Loucy (cell line): ENCODE measurements around the gene SECISBP2.

Source experiments
- H2AFZ ChIP-seq: fragments of 200-600 bp; sonication (generic); 2 replicates; pipeline ENCODE4 v1.6.0; 2016; ENCODE audit warnings: antibody characterized with exemption, mild to moderate bottlenecking, low read length, moderate library complexity
- H3F3A ChIP-seq: fragments of 200-600 bp; 2 replicates; pipeline ENCODE4 v1.6.0; 2016; ENCODE audit warnings: antibody characterized with exemption, low read depth, mild to moderate bottlenecking
- H3K27me3 ChIP-seq: fragments of 200-600 bp; sonication (generic); 2 replicates; pipeline ENCODE4 v1.6.1; 2014; ENCODE audit warnings: low read length, mild to moderate bottlenecking; ENCODE audit not compliant: insufficient read depth, poor library complexity, severe bottlenecking
- H3K36me3 ChIP-seq: fragments of 200-600 bp; sonication (generic); 2 replicates; pipeline ENCODE4 v1.6.1; 2016; ENCODE audit warnings: low read length; ENCODE audit not compliant: insufficient read depth
- H3K4me1 ChIP-seq: fragments of 200-600 bp; sonication (generic); 2 replicates; pipeline ENCODE4 v1.5.1; 2014; ENCODE audit warnings: low read length, mild to moderate bottlenecking; ENCODE audit not compliant: insufficient read depth, poor library complexity, severe bottlenecking
- H3K4me2 ChIP-seq: fragments of 200-600 bp; sonication (generic); 2 replicates; pipeline ENCODE4 v1.6.0; 2014; ENCODE audit warnings: antibody characterized with exemption, low read length, low read depth, mild to moderate bottlenecking; ENCODE audit not compliant: poor library complexity, severe bottlenecking
- H3K4me3 ChIP-seq: fragments of 200-600 bp; sonication (generic); 2 replicates; pipeline ENCODE4 v1.5.1; 2014; ENCODE audit warnings: low read length, mild to moderate bottlenecking, mixed read lengths; ENCODE audit not compliant: poor library complexity, severe bottlenecking
- H3K79me2 ChIP-seq: fragments of 200-600 bp; sonication (generic); 2 replicates; pipeline ENCODE4 v1.6.1; 2014; ENCODE audit warnings: low read length; ENCODE audit not compliant: insufficient read depth
- H3K9ac ChIP-seq: fragments of 200-600 bp; sonication (generic); 2 replicates; pipeline ENCODE4 v1.6.0; 2014; ENCODE audit warnings: mild to moderate bottlenecking, low read depth, low read length, moderate library complexity; ENCODE audit not compliant: poor library complexity, severe bottlenecking
- H3K9me2 ChIP-seq: fragments of 200-600 bp; sonication (generic); replicated peaks from 2 replicates; pipeline ENCODE4 v1.6.1; 2016; ENCODE audit warnings: low read depth, low read length, mixed read lengths
- H3K9me3 ChIP-seq: fragments of 200-600 bp; sonication (generic); 2 replicates; pipeline ENCODE4 v1.6.1; 2014; ENCODE audit warnings: mild to moderate bottlenecking, antibody characterized with exemption, low read length, low read depth; ENCODE audit not compliant: insufficient read depth
- H4K20me1 ChIP-seq: fragments of 200-600 bp; sonication (generic); 2 replicates; pipeline ENCODE4 v1.6.0; 2014; ENCODE audit warnings: antibody characterized with exemption, low read length, mild to moderate bottlenecking; ENCODE audit not compliant: insufficient read depth, poor library complexity, severe bottlenecking
- EZH2phosphoT487 ChIP-seq: fragments of 200-600 bp; IDR thresholded peaks from 2 replicates; pipeline ENCODE4 v1.6.1; 2018; ENCODE audit warnings: antibody characterized with exemption, mild to moderate bottlenecking, moderate library complexity, borderline replicate concordance
- TF ChIP-seq, protein P1 (sequence below): fragments of 200-600 bp; sonication (generic); conservative IDR thresholded peaks from 2 replicates; pipeline ENCODE4 v1.5.1; 2014; ENCODE audit warnings: mild to moderate bottlenecking, antibody characterized with exemption, low read length

SECISBP2 gene

DNA sequence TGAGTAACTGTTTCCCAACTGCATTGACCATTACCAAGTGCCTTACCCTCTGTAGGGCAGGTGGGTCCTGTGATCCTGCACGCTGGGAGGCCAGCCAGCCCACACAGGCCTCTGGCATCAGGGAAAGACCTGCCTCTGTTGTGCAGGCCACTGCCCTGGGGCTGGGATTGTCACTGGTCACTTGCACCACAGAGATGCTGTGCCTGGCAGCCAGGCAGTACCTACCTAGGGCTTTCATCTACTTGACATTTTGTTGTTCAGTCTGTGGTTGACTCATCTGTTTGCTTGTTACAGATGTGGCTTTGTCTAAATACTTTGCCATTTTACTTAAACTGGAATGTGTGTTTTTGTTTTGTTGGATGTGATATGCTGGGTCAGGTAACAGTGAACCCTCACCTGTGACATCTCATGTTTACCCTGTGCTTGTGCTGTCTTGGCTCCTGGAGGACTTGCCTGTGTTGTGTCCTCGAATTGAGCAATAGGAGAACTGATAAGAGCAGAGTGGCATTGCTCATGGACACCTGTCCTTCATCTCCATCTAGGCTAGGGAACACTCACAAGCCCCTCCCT is 32.8 kb downstream of the SECISBP2 start:
- H3K4me1 ChIP-seq, result no peaks in the 10 kb centered on the region
- peaks cover 96% of the 10 kb centered on the region; the same call in 1 of the 2 replicates for H3K36me3 ChIP-seq
- no peak overlapping the region for H2AFZ ChIP-seq
- TF ChIP-seq, protein P1, sequence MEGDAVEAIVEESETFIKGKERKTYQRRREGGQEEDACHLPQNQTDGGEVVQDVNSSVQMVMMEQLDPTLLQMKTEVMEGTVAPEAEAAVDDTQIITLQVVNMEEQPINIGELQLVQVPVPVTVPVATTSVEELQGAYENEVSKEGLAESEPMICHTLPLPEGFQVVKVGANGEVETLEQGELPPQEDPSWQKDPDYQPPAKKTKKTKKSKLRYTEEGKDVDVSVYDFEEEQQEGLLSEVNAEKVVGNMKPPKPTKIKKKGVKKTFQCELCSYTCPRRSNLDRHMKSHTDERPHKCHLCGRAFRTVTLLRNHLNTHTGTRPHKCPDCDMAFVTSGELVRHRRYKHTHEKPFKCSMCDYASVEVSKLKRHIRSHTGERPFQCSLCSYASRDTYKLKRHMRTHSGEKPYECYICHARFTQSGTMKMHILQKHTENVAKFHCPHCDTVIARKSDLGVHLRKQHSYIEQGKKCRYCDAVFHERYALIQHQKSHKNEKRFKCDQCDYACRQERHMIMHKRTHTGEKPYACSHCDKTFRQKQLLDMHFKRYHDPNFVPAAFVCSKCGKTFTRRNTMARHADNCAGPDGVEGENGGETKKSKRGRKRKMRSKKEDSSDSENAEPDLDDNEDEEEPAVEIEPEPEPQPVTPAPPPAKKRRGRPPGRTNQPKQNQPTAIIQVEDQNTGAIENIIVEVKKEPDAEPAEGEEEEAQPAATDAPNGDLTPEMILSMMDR, result no peak
- no peak for TF ChIP-seq EZH2phosphoT487
- no peaks in the 10 kb centered on the region for H3K9me3 ChIP-seq
- no peak overlapping the region for H3K4me3 ChIP-seq
- no peaks in the 10 kb centered on the region for H3F3A ChIP-seq
- H3K27me3 ChIP-seq, result no peaks in the 10 kb centered on the region
- H3K9me2 ChIP-seq, result no peaks in the 10 kb centered on the region
- no peak overlapping the region for H3K9ac ChIP-seq
- H4K20me1 ChIP-seq, result no peaks in the 10 kb centered on the region
- no peaks in the 10 kb centered on the region for H3K79me2 ChIP-seq
- no peak overlapping the region for H3K4me2 ChIP-seq

GRCh38 chr9:89351584-89352300 is 33.4 kb downstream of the SECISBP2 start:
- Histone ChIP-seq H3K4me2 (no peak overlapping the region), H3K4me1 (no peaks in the 10 kb centered on the region), H2AFZ (no peak overlapping the region), H3K9me2 (no peaks in the 10 kb centered on the region), H3K79me2 (no peaks in the 10 kb centered on the region), H3K27me3 (no peaks in the 10 kb centered on the region), H3K9ac (no peak overlapping the region), H3K9me3 (no peaks in the 10 kb centered on the region), H4K20me1 (no peaks in the 10 kb centered on the region), H3K4me3 (no peak overlapping the region), H3K36me3 (peaks cover 94% of the 10 kb centered on the region; the same call in 1 of the 2 replicates), H3F3A (no peaks in the 10 kb centered on the region)
- TF ChIP-seq, protein P1, result no peak
- TF ChIP-seq EZH2phosphoT487, result no peak

GRCh38 chr9:89352451-89352850 is 34.2 kb downstream of the SECISBP2 start:
- Histone ChIP-seq H3K4me2 (no peak overlapping the region), H3K36me3 (peaks cover 93% of the 10 kb centered on the region; the same call in 1 of the 2 replicates), H3F3A (no peaks in the 10 kb centered on the region), H3K27me3 (no peaks in the 10 kb centered on the region), H4K20me1 (no peaks in the 10 kb centered on the region), H3K9me3 (no peaks in the 10 kb centered on the region), H3K4me1 (peaks cover 4% of the 10 kb centered on the region), H3K9ac (no peak overlapping the region), H3K79me2 (no peaks in the 10 kb centered on the region), H2AFZ (no peak overlapping the region), H3K9me2 (no peaks in the 10 kb centered on the region), H3K4me3 (no peak overlapping the region)
- no peak for TF ChIP-seq EZH2phosphoT487
- TF ChIP-seq, protein P1, result no peak
